Astrocyte of the spinal cord (primary cell): ENCODE results near the gene PSMA6.
"Not testable (repeated sequence)": the region's sequence is repeated elsewhere in the genome, so short reads cannot be mapped to it uniquely, and the experiment has no call there.

ENCODE experiments used
- DNase-seq: peaks from one replicate; pipeline ENCODE4 v3.0.0; 2011; ENCODE audit warnings: low read depth, low spot score
- H3K4me3 ChIP-seq: 2 replicates; pipeline ENCODE4 v1.5.1; 2011; ENCODE audit warnings: low read depth, mild to moderate bottlenecking, low read length, moderate library complexity
- CTCF ChIP-seq: IDR thresholded peaks from 2 replicates; pipeline ENCODE4 v1.5.1; 2012; ENCODE audit warnings: low read depth, mild to moderate bottlenecking, low read length, inconsistent platforms
- in situ Hi-C: cut with HindIII; loops from 2 replicates; pipeline ENCODE4 v1.10.0; 2017; ENCODE audit warnings: low sequenced_read_pairs

The PSMA6 gene

GRCh38 chr14:35299708-35300107, 7.5 kb downstream of the PSMA6 start:
- no peak for TF ChIP-seq CTCF
- no peak overlapping the region for H3K4me3 ChIP-seq
- DNase-seq, result no peak

GRCh38 chr14:35300228-35300627, 8.0 kb downstream of the PSMA6 start:
- in situ Hi-C loops, result no loop called here
- no peak for DNase-seq
- H3K4me3 ChIP-seq, result no peak overlapping the region
- TF ChIP-seq CTCF, result no peak

More at GRCh38 chr14:35299708-35300107, 7.5 kb downstream of the PSMA6 start:
- in situ Hi-C loops, result no loop called here

- in situ Hi-C loops, DNase-seq, H3K4me3 ChIP-seq: not testable (repeated sequence)
Measured at GRCh38 chr14:35301334-35301733, 9.2 kb downstream of the PSMA6 start.

GRCh38 chr14:35301735-35302528, 9.8 kb downstream of the PSMA6 start:
- TF ChIP-seq CTCF, result no peak
- no peak for DNase-seq
- no peak overlapping the region for H3K4me3 ChIP-seq
- in situ Hi-C loops, result no loop called here

- no peak overlapping the region for H3K4me3 ChIP-seq
- in situ Hi-C loops, result no loop called here
- DNase-seq, result no peak
- no peak for TF ChIP-seq CTCF
Measured at GRCh38 chr14:35303149-35303935, 11.2 kb downstream of the PSMA6 start.

- H3K4me3 ChIP-seq, result no peak overlapping the region
- in situ Hi-C loops, result no loop called here
- DNase-seq, result no peak
- TF ChIP-seq CTCF, result no peak
Measured at GRCh38 chr14:35304812-35305462, 12.8 kb downstream of the PSMA6 start.

GRCh38 chr14:35305633-35306032, 13.5 kb downstream of the PSMA6 start:
- no peak for TF ChIP-seq CTCF
- DNase-seq, result no peak
- in situ Hi-C loops, result no loop called here

More at GRCh38 chr14:35305633-35306032, 13.5 kb downstream of the PSMA6 start:
- no peak overlapping the region for H3K4me3 ChIP-seq
